Stimulated activated CD4-positive, alpha-beta T cell treated with anti-CD3 and anti-CD28 coated beads, Interleukin-4, amount 100 ng/mL, for 4 hours (primary cell): ENCODE results near the gene GPC5.
"Not testable (repeated sequence)": the region's sequence is repeated elsewhere in the genome, so short reads cannot be mapped to it uniquely, and the experiment has no call there.

Experiments
- DNase-seq, 2 experiments: peaks; one replicate each; pipeline ENCODE4 v3.0.0-alpha.2; 2020

The GPC5 gene

DNA sequence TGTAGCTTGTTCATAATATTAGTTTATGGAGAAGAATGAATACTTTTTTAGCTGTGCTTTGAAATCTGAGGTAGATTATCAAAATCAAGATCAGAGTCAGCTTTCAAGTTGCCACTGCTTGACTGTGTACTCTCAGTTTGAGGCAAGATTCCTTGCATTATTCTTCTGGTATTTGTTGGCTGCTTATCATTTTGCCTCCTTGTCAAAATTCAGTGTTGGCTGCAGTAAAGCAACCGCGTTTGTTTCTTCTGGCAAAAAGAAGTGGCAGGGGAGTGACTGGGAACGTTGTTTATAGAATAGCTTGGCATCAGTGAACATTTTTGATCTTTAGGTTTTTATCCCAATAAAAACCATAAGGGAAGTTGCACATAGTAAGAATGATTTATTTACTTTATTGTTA, 1408.9 kb downstream of the GPC5 start:
- DNase-seq: no peak

DNA sequence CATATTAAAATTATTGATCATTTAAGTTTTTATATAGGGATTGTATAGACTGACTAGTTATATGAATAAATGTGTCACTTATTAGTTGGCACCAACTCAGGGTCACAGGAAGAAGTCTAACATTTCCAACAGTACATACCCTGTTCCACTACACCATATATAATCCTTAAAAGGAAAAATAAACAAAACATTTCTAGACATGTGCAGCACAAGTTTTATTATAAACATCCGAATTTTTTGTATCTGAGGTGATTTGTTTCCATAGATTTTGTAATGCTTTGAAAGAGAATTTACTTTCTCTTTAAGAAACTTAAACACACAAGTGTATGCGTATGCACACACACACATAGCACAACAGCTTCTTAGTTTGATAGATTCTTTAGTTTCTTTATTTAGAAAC, 1409.5 kb downstream of the GPC5 start:
- no peak for DNase-seq

DNA sequence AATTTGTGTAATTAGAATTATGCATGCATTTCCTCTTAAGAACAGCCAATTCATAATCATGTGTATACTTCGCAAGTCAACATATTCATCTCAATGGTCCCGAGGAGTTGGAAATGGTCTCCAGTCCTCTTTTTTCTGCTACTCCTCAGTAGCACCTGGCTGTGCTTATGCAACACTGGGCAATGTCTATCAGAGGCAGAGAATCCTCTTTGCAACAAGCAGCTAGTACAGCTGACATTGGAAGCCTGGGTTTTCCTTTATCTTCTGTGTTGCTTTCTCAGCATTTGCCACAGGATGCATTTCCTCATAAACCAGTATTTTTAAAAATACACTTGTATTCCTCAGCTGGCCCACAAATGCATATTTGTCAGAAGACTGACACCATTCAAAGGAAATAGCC, 1422.9 kb downstream of the GPC5 start:
- DNase-seq: no peak

DNA sequence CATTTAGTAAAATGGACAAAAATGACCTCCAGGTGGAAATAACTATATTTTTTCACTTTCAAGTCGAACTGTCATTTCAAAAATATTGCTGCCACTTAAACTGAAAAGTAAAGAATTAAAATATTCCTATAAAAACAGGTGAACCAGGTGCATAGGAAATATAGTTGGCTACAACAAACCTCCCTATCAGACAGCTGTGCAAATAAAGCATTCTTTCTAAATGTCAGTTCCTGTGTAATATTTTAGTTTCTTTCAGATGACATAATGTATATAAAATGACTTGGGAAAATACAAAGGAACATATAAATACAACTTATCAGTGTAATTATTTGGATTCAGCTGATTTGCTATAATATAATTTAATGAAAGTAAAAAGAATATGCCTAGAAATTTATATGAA, 1424.6 kb downstream of the GPC5 start:
- no peak for DNase-seq

DNA sequence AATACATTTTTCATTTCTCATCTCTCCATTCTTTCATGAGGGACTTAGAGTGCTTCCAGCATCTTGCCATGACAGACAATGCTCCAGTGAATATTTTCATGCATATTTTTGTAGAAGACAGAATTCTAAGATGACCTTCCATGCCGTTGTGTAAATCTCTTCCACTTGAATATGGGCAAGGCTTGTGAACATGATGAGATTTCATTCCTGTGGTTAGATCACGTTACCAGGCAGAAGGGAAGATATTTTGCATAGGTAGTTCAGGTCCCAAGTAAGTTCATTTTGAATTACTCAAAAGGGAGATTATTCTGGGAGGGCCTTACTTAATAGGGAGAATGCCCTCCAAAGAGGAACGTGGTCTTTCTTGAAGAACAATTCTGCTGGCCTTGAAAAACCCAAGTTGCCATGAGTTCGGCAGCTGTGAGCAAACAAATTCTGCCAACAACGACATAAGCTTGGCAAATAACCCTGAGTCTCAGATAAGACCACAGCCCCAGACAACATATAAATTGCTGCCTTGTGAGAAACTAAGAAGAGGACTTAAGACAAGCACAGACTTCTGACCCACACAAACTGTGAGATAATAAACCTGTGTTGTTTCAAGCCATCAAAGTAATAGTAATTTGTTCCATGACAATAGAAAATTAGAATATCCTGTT, 1427.6 kb downstream of the GPC5 start:
- DNase-seq: no peak

DNA sequence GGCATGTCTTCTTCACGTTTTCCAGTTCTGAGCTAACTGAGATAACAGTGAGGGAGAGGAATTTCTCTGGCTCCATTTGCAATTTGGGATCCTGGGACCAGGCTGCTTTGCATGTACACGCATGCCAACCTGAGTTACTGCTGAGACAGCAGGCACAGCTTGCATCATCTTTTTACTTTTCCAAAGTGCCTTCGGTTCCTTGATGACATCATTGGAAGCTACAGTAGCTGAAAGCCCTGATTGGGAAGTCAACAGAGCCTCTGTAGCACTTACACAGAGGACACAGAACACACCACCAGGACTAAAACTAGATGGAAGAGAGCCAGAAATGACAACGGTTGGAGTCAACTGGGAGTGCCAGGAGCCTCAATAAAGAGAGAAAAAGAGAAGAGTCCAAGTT, 1429.1 kb downstream of the GPC5 start:
- DNase-seq: no peak

DNA sequence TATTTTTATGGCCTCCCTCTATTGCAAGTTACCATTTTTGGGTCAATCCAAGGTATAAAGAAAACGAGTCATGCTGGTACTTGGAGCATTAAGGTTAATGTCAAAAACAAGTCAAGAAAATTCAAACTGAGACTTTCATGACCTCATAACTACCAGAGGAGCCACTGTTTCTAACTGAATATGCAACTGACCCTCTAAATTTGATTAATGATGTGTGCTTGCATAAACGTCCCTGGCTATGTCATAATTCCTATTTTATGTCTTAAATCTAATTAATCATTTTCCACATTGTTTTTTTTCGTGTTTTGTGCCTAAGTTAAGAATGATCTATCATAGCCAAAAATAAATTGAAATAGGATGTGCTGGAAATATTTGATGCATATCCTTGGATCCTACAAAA, 1431.5 kb downstream of the GPC5 start:
- no peak for DNase-seq

DNA sequence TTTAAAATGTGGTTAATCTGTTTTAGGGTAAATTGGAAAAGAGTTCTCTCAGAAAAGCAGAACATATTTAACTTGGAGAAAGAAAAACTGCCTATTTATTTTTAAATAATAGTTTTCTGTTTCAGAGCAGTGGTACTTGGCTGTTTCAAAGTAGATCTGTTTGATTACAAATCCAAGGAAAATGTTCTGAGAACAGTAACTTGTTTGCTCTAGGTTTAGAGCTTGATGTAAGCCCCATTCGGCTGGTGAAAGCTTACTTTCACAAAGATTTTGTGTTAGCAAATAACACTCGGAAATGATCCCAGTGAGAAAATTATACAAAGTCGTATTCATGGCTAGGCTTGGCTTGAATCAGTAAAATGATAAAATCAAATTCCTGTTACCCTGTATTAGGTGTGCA, 1432.4 kb downstream of the GPC5 start:
- no peak for DNase-seq

DNA sequence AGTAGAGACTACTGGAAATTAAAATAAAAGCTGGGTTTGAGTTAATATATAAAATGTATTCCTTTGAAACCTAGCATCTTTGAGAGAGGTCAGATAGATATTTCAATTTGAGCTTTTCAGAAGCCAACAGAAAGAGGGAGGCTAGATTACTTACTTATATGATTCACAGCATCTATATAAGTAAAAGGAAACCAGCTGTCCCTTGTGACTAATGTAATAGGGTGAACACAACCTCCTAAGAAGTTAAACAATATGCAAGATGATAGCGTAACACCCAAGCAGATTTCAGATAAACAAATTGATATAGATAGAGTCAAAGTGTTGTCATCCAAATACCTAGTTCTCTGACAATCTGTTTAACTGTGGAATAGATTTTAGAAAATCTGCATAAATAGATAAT, 1434.7 kb downstream of the GPC5 start:
- no peak for DNase-seq

DNA sequence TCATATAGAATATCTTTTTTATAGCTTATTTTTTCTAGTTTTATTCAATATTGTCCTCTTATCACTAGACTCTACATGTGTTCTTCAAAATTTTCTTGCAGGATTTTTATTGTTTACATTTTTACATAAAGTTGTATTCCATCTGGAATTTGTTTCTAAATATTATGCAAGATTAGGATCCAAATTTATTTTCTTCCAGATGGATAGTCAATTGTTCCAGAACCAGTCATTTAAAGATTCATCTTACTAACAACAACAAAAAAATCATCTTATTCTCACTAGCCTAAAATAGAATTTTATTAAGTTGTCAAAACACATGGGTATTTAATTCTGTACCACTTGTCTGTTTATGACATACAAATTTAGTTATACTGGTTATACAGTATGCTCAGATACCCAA, 1437.8 kb downstream of the GPC5 start:
- no peak for DNase-seq

DNA sequence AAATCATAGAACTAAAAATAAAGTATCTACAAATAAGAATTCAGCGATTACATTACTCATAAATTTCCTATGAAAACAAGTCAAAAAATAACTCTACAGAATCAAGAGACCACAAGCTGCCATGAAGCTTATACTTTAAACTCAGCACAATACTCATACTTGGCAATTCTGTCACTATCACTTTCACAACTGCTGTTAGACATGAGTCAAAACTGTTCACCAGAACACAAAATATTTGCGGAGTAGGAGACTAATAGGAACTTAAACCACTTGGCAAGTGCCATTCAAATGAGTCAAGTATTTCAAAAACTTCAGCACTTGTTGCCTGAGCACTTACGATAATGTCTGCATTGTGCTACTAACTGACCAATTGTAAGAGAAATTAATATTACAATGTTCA, 1440.4 kb downstream of the GPC5 start:
- no peak for DNase-seq

DNA sequence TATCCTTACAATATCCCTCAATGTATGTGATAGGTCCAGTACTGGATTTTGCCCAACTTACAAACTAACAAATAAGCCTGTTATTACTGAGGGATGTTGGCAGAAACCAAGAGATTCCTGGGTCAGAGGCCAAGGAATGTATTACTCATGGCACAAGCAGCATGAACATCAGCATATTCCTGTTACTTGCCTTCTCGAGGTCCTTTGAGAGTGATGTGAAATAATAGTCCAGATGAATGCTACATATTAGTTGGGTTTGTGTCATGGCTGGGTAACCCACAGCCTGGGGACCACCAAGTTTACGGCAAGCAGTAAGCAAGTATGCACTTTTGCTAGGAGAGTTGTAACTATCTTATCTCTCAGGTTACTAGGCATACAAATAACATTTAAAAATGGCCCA, 1443.7 kb downstream of the GPC5 start:
- DNase-seq: no peak

DNA sequence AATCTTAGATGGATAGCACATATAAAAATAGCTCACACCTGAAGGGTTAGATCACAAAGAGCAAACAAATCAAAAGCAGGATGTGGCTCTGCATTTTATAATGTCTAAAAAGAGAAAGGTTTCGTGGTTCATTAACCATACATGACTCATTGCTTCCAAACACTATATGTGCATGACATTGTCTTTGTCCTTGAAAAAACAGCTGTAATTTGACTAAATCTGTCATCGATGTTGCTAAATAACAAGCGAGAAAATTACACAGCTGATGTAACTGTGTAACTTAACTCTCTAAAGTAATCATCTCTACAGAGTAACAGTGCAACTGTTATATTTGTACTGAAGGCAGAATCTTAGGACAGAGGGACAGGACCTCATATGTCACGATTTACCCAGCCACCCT, 1445.1 kb downstream of the GPC5 start:
- DNase-seq: no peak

DNA sequence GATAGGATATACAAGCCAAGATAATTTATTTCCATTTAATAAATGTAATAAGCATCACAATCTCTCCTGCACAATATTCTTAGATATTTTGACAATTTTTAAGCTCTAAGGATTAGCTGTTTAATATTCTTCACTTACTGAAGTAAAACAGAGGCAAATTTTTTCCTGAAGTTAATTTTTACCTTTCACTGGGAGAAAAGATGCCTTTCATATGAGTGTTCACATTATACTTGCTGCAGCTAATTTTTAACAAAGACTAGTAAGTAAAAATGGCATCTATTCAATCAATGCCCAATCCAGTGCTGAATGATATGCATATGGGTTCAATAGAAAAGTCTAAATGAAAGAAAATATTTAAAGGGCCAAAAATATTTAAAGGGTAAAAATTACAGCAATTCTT, 1451.0 kb downstream of the GPC5 start:
- no peak for DNase-seq

DNA sequence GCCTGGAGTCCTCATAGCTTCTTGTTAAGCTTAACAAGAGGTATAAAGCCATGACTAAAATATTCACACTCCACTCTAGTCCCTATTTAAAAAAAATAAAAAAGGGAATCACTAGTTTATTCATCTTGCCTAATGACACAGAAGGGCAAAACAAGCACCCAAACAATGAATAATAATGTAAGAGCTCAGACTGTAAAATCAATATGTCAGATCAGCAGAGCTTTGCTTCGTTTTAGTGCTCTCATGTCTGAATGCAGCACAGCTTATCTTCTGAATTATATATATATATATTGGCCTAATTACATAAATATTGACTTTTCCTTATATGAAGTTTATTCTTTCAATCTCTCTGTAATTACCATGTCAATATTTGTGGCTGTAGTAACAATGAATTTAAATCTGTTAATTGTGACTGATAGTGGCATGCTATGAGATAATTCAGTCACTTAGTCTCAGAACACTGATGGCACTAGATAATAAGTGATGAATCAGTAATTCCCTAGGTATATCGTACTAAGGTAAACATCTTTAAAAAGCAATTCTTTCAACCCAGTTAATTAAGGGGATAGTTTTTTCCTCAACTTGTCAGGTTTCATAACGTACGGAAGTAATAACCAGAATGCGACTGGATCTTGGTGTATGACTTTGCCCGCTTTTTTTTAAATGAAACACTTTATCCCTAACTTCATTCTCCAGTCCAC, 1466.3 kb downstream of the GPC5 start:
- DNase-seq: no peak

DNA sequence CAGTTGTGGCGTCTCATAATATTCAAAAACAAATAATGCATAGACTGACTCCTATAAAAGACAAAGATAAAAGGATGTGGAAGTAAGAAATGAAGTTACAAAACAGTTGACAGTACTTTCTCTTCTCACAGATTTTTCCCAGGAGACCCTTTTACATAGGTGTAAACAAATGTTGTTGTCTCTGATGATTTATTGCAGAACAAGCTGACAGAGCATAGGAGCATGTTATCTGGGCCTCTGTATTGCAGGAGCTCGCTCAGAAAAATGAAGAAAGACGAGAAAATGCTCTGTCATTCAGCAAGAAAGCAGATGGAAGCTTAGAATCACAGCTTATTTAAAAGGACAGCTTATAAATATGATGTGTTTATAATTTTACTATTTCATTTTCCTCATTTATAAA, 1474.6 kb downstream of the GPC5 start:
- DNase-seq: no peak

DNA sequence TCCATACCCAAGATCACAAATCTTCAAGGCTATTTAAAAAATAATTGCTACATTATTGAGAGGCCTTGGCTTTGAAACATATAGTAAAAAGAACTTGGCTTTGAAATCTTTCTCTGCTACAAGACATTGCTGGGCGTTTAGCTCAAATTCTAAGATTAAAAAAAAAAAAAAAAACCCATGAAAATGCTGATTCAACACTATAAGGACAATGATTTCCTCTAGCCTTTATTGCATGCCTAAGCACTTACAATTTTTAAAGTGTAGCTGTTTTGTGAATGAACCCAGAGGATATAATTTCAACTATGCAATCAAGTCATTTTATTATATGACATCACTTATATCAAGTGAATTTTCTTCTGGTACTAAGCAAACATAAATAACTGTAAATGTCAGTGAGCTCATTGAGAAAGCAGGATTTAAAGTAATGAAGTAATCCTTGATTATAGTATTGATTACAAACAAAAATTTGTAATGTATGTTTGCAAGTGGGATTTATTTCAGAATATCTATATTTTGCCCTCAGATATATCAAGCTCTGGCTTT, 1488.2 kb downstream of the GPC5 start:
- no peak for DNase-seq

DNA sequence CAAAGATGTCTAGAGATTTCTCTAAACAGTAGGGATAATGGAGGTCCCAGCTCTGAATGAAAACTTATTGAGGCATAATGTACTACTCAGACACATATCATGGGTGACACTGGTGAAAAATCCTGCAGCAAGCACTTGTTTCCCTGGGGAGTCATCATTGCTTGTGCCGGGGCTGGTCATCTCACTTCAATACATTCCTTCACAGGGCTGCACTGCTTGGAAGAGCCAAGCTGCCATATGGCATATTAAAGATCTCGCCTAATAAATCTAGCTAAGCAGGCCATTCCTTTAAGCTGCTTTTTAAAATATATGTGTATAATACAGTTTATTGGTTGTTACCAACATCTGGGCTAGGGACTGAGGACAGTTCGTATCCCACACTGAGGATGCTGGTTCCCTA, 1496.0 kb downstream of the GPC5 start:
- no peak for DNase-seq

DNA sequence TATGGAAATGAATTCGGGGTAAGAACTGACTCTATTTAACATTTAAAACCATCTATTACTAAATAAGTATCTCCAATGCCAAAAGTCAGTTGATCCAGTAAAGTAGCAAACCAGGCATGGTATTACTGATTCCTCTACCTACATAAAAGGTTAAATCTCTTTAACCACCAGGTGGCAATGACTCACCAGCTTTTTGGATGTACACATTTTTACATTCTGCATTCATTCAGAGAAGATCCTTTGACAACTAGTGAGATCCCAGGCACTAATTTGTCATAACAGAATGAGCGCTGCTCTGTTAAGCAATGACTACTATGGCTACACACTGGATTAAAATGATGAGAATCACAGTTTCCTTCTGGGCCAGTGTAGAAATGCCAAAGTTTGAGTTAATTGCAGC, 1498.4 kb downstream of the GPC5 start:
- DNase-seq: no peak

DNA sequence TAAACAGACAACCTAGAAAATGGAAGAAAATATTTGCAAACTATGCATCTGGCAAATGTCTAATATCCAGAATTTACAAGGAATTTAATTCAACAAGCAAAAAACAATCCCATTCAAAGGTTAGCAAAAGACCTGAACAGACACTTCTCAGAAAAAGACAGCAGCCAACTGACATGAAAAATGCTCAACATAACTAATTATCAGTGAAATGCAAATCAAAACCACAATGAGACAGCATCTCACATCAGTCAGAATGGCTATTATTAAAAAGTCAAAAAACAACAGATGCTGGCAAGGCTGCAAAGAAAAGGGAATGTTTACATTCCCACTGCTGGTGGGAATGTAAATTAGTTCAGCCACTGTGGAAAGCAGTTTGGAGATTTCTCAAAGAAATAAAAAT, 1500.5 kb downstream of the GPC5 start:
- not testable (repeated sequence) for DNase-seq

DNA sequence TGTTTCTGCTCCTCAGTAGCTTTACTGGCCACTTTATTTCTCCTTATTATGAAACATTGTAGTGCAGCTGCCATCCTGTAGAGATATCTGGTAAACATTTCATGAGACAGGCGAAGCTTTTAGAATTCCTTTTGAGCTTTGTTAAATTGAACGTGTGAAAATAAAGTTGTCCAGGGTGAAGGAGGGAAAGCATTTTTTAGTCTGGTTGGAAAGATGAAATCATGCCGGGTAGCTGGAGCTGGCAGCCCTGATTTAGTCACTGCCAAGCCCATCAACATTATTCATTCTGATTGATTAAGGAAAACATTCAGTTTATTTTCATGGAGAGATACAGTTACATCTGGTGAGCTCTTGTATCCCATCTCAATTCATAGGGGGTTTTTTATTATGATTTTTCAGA, 1502.0 kb downstream of the GPC5 start:
- no peak for DNase-seq

DNA sequence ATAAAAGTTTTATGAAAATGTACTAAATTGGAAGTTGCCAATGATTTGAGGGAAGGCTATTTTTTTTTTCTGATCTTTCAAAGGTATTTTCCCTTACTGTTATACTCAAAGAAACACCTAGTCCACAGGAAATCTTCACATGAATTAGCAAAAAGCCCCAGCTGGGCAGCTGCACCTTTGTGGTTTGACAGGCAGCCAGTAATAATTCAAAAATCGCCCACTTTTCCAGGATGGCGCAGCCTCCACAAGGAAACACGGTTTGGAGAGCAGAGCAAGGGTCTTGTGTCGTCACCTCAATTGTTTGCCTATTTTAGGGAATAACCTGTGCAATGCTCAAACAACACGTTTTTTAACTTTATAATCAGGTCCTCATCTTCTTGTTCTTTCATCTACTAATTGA, 1503.3 kb downstream of the GPC5 start:
- DNase-seq: no peak

DNA sequence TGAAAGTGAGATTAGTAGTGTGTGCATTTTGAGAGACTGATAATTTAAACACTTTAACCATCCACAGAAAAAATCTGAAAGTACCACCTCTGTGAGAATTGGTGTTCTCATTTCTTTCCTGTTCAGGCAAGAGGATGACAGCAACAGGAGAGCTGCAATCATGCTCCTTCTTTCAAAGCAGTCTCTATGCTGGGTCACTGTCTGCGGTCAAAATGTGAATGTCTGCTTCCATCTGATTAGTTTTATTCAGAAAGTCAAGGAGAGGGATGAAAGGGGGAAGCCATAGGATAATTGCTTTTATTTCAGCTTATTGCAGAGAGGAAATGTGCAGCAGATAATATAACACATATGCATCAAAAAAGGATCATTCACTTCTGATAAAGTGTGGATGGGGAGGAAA, 1514.2 kb downstream of the GPC5 start:
- no peak for DNase-seq

DNA sequence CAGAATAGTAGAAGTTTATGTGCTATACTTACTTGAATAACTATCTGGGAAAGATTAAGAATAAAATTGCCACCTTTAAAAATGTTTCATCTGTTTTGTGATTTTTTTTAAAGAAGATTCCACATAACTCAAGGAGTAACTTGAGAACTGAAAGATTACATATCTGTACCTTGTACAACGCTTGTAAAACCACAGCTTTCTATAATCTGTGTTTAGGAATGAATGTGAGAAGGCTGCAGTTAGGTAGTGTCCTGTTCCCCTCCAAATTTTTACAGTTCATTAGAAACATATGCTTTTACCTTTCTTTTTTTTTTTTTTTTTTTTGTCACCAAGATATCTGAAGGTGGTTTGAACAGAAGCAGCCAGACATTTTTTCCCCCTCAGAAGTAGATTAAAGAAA, 1515.4 kb downstream of the GPC5 start:
- DNase-seq: no peak
